WI38 (cell line): ENCODE data around the gene A1BG.

Source experiments
- H3K4me3 ChIP-seq: 2 replicates; pipeline ENCODE4 v1.5.1; 2011; ENCODE audit warnings: low read depth, mild to moderate bottlenecking, control low read depth, low read length
- CTCF ChIP-seq: IDR thresholded peaks from 2 replicates; pipeline ENCODE4 v1.5.1; 2012; ENCODE audit warnings: low read depth, mild to moderate bottlenecking, control low read depth, low read length

Gene A1BG

GRCh38 chr19:58374200-58374599 lies 20.9 kb upstream of the A1BG start:
- H3K4me3 ChIP-seq, result no peak overlapping the region
- no peak for TF ChIP-seq CTCF

DNA sequence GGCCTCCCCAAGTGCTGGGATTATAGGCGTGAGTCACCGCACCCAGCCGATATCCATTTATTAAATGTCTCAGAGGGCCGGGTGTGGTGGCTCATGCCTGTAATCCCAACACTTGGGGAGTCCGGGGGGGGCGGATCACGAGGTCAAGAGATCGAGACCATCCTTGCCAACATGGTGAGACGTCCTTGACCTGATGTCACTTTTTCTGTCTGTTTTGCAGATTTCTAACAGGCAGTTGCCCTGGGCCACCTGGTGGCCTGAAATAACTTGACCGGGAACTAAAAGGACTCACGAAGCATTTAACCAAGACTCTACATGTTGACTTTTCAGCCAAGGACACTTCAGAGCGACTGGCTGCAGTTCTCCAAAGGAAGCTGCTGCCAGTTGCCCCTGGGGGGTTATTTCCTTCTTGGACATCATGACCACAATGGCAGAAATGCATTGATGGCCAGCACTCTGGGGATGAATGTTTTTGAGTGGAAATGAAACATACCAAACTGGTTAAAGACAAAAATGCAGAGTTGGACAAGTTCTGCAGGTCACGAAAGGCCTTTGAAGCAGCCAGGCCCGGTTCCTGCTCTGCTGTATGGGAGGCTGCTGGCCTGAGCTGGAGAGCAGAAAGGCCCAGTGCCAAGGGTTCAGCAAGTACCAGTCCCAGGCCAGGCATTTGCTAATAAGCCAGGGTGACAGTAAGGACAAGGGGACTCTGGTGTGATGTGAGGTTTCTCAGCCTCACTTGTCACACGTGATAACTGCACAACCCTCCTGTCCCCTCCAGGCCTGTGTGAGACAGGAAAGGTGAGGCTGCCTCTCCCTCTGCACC lies 19.2 kb upstream of the A1BG start:
- no peak for TF ChIP-seq CTCF
- H3K4me3 ChIP-seq, result no peak overlapping the region

- no peak overlapping the region for H3K4me3 ChIP-seq
- TF ChIP-seq CTCF, result no peak
These were observed 15.5 kb upstream of the A1BG start for GRCh38 chr19:58368561-58369360.

- no peak for TF ChIP-seq CTCF
- H3K4me3 ChIP-seq, result no peak overlapping the region
These were observed 14.6 kb upstream of the A1BG start for GRCh38 chr19:58367698-58368454.

GRCh38 chr19:58366585-58367430 lies 13.5 kb upstream of the A1BG start:
- no peak overlapping the region for H3K4me3 ChIP-seq
- no peak for TF ChIP-seq CTCF

DNA sequence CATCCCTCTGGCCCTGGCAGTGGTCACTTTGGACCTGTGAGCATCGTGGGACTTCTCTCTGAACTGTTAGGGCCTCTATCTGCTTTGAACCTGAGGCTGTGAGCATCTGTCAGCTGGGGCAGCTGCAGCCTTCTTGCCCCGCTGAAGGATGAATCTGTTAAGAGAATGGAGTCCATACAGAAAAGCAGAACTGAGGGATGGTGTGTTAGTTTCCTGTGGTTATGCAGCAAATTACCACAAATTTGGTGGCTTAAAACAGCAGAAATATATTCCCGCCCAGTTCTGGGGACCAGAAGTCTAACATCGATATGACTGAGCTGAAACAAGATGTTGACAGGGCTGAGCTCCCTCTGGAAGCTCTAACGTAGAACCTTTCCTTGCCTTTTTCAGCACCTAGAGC lies 10.9 kb upstream of the A1BG start:
- no peak for TF ChIP-seq CTCF
- no peak overlapping the region for H3K4me3 ChIP-seq
